CD4-positive, alpha-beta T cell treated with Interleukin-21 for 1 hour (primary cell): ENCODE measurements around the gene NR2F1.
"Not testable (repeated sequence)": the region's sequence is repeated elsewhere in the genome, so short reads cannot be mapped to it uniquely, and the experiment has no call there.

Experiments used
- DNase-seq: peaks from one replicate; pipeline ENCODE4 v3.0.0-alpha.2; 2020

Gene NR2F1

DNA sequence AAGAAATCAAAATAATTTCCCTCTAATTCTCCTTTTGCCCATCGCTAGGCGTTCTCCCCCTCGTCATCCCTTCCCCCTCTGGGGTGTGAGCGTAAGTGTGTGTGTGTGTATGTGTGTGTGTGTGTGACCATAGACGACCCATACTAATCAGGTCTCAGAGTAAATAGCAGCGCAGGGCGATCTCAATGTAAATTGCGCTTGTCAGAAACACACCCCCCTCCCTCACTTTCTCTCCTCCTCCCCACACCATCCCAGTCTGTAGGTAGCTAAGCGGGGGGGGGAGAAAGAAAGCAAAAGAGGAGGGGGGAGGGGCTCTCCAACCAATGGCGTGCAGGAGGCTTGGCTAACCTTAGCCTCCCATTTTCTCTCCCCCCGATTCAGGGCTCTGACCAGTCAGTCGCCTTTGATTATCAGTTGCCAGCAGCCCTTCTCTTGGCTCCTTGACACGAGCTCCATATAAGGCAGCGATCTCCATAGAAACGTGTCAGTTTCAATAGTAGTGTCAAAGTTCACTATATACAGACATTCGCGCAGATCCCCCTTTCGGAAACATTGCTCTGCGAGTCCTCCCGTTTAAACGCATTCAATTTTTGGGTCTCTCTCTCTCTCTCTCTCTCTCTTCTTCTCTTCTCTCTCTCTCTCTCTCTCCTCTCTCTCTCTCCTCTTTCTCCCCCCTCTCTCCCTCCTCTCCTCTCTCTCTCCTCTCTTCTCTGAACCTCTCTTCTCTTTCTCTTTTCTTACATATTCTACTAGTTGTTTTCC lies at the start of gene NR2F1:
NR2F1 (plus strand) TSS at position 546 of the 762 bp plus-strand sequence. CDS start 1,802 bp downstream, outside the sequence.
- no peak for DNase-seq

DNA sequence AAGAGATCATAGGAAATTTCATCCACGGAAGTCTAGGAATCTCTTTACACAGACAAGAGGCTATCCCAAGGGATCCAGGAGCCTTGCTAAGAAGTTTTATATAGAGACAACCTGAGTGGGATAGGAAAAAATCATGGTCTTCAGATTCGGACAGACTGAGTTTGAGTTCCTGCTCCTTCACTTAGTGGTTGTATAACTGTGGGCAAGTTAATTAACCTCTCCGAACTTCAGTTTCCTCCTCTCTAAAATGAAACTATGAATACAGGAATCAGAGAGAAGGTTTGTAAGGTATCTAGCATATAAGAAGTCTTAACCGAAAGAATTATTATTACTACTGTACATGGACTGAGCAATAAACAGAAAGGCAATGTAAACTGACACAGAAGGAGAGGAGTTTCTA lies 37.1 kb upstream of the NR2F1 start:
- no peak for DNase-seq

DNA sequence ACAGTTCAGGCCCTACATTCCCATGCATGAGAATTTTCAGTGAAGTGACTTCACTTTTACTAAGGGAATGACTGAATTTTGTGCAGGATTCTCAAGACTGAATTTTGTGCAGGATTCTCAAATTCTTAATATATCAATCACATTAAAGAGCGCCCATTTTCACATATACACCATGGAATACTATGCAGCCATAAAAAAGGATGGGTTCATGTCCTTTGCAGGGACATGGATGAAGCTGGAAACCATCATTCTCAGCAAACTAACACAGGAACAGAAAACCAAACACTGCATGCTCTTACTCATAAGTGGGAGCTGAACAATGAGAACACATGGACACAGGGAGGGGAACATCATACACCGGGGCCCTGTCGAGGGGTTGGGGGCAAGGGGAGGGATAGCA lies 33.4 kb upstream of the NR2F1 start:
- DNase-seq, result not testable (repeated sequence)

DNA sequence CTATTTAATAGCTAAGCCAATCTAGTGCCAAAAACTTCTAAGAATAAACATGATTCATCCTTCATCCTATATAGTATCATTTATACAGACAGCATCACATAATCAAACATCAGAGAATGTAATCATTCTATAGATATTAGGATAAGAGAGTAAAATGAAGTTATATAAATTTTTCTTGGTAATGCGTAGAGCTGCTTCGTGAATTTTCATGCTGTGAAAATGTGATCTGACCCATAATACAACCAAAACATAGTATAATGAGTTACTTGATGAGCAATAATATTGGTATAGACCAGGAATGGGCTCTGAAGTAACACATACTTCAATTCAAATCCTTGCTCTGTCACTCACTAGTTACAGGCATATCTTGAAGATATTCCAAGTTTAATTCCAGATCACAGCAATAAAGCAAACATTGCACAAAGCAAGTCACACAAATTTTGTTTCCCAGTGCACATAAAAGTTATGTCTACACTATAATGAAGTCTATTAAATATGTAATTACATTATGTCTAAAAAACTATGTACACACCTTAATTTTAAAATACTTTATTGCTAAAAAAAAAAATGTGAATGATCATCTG lies 25.9 kb upstream of the NR2F1 start:
- DNase-seq, result no peak

DNA sequence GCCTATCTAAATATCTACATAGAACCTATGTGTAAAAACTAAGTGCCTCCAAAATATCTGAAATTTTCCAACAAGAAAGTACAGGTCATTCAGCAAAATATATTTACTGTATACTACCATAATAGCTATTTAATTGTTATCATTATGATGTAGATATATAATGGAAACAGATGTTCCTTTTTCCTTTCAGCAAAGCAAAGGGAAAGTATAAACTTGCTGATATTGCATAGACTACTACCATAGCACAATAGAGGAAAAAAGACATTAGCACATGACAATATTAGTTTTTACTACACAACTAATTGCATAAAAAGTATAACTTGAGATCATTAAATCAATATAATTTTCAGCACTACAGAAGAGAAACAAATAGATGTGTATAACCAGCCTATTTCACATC lies 16.9 kb upstream of the NR2F1 start:
- DNase-seq, result no peak

DNA sequence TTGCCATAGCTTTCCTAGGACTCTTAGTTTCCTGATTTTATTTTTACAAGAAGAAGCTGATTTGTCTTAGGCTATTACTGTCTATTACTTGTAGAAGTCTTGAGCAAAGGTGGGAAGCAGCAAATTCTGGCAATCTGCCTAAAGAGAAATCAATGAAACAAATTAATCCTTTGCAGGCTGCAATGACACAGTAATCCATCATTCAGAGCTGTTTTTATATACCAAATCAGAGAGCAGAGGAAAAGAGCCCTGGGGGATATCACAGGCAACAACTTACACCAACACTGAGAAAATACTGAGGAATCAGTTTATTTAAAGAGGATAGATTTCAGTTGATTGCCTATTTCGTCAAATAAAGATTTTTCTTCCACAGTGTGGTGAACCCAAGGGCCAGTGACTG lies 15.6 kb upstream of the NR2F1 start:
- DNase-seq, result no peak

DNA sequence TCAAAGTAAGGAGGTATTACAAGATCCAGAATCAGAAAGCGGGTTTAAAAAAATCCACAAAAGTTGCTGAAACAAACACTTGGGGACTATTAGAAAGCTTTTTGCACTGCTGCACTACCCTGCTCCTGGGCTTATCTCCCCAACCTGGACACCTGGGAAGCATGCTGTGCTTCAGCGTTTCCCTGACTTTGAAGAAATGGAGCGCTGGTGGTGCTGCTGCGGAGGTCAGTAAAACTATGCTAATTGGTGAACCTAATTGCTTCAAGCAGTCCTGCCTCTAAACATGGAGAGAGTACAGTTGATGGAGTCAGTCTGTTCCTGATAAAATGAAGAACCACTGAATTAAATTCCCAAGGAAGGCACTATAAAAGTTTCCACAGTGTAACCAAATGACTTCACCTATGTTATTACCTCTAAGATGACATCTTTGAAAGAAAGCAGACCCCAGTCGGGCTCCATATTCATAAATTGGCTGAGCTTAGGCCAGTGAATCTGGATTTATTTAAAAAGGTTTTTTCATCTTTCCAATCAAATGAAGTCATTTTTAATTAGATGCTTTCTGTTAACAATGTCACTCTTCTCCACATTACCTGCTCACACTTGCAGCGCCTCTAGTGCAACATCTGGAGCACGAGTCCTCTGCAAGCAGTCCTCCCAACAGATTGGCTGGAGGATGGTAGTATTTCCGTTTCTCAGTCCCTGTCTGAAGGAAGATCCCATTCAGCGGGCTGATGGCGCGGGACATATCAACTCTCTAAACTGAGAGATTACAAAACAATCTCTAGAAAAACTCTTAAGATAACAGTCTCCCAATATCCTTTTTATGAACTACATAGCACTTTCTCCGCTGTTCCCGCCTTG lies 13.5 kb upstream of the NR2F1 start:
- no peak for DNase-seq

DNA sequence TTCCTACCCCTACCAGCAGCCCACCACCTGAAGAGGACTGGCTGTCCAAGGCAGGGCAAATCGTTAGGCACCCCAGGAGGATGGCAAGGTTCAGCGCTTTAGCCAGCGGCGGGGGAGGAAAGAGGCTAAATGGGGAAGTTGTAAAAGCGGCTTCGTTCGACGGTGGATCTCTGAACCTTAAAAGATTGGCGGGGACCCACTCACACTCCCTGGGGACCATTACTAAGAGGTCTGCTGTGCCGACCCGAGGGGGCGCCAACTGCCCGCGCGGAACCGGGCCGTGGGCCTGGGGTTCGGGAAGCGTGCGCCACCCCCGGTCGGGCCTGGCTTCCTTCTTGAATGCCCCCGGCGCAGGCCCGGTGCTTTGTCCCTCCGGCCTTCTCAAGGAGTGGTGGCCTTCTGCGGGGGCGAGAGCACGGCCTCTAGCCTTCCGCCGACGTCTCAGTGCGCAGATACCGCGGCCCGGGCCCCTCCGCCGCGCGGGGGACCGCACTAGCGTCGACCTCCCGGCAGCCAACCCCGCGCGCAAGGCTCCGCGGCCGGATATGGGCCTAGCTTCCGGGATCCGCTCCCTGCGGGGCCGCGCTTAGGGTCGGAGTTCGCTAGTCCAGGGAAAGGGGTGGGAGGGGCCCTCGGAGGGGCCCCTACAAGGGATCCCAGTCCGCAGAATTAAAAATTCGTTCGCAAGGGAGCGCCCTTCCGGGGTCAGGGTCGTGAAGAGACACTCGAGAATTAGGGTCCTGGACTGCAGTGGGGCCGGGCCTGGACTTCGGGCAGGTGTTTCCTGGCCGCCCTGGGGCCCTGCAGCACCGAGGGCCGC lies 12.5 kb upstream of the NR2F1 start:
- no peak for DNase-seq

DNA sequence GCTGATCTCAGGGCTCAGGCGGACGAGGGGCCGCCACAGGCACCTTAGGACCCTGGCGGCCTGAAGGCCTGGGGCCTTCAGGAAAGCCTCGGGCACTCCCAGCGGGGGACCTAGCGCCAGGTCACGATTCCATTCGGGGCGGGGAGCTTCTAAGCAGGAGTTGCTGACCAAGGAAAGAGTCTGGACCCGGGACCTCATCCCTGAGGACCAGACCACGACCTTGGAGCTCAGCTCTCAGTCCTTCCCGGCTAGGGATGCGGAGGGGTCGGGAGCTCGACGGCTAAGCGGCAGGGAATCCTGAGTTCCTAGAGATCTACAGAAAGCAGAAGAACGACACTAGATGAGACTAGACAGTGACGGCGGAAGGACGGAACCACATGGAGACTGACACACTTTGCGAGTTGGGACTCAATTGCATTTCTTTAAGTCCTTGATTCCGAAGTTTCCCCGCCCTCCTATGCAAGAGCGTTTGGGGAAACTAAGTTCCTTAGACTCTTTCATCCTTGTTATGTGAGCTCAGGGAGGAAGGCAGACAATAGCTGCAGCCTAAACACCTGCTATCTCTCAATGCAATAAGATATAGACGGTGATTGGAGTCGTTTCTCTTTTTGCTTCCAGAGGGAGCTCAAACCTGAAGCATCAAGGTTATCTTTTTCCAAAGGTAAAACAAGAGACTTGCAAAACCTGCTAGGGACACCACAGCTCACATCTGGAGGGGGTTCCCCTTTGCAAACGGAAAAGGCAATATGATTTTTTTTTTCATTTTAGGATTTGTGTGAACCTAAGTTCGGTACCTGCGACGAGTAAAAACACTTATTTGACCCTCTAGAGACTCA lies 11.7 kb upstream of the NR2F1 start:
- DNase-seq, result no peak

DNA sequence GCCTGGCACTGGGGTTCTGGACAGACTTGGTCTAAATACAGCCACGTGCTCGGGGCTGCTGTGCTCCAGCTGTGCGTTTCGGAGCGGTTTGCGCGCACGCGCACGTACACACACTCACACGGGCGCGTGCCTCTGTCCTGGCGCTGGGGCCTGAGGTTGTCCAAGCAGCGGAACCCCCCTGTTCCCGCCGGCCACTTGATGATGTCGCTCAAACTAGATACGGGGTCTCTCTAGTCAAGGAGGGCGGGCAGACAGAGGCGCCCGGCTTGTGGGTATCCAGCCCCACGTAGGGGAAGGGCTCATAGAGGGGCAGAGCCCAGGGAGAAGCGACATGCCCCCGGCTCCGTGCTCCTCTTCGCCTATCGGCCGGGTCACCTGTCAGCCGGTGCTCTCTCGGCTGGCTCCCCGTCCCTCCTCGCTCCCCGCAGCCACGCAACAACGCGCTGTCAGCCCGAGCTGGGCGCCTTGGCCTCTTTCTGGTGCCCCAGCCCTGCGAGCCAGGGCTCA lies 10.9 kb upstream of the NR2F1 start:
- no peak for DNase-seq

DNA sequence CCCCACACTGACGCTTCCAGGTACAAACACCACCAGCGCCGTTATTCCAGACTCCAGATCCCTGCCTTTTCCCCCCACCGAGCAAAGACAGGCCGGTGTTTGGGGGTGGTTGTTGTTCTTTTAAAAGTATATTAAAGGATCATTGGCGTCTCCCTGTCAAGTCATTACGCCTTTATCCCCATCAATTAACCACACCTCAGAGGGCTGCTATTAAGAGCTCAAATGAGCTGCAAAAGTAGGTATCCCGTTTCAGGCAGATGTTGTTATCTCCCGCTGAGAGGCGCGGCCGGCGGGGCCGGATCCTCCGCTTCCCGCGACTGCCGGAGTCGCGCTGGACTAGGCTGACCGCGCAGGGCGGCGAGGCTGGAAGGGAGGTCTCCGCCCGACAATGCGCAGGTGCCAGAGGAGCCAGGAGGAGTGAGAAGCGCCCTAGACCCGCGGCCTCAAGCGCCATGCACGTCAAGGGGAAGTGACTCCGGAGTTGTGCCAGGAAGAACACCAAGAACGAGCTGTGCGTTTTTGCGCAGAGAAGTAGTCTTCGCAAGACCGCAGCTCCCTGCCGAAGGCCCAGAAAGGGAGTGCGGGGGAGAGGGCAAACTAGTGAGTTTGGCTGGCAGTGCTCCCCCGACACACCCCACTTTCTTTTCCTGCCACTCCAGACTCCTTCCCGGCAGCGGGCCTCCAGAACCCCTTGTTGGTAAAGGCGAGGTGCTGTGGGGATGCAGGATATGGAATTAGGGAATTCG lies 10.2 kb upstream of the NR2F1 start:
- DNase-seq, result no peak

DNA sequence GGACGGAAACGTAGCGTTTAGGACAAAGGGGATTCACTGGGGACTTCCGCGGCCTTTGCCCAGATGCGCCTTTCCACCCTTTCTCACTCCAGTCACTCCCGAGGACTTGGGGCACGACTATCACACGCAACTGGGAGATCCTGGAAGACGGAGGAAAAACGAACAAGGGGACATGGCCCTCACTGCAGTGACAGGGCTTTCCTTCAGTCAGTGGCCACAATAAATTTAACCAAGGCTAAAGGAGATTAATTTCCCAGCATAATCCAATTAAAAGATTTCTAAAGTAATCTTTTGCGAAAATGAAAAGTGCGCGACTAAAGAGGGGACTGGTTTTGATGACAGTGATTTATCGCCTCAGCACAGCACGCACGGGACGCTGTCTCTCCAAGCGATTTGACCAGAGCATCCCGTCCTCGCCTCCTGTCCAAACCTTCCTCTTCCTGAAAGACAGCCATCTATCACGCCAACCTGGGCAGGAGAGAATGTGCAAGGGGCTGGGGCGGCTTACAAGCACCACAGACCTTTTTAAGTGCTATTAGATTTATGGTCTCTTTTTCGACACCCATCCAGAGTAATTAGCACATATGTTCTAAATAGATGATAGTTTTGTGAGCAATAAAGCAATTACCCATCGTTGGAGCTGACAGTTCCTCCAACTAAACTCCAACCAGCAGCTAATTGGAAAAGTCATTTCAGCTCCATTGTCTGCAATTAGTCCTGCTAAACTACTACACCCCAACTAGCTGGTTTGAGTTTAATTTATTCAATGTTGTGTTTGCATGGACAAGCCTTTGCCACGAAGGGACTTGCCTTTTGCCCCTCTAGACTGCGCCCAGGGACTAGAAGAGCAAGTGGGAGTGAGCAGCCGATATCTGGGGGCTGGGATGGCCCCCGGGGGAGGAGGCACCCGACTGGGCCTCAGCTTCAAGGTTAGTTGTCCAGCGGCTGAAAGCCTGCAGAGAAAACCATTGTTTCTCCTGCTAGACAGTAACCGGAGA lies 9.4 kb upstream of the NR2F1 start:
- no peak for DNase-seq

DNA sequence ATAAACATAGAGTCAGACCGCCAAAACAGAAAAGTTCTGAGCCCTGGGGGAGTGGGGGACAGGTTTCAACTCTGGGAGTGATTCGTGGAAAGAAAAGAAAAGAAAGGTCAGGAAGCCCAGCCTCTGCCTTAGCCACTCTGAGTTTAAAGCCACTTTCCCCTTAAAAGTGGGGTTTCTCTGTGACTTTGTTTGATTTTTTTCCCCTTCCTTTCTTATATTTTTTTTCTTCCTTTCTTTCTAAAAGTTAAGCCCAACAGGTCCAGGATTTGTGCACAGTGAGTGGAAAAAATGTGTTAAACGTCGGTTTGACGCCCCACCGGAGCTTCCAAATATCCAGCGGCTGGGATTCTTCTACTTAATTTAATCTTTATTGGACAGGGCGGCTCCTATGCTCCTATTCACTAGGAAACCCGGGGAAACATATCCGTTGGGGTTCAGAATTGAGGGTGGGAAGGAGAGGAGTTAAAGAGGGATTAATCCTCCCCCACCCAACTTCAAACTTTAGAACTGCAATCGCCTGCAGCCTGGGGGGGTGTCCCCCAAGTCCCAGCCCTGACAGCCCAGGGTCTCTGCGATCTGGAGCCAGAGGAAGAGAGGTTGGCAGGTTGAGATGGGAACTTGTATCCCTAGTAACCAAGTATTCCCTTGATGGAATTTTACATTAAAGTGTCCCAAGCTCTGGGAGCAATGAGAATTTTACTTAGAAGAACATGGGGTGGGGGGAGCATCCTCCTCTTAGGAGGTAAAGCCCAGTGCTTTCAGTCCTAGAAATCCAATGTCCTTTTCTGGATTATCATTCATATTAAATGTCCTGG lies 8.3 kb upstream of the NR2F1 start:
- DNase-seq, result no peak

DNA sequence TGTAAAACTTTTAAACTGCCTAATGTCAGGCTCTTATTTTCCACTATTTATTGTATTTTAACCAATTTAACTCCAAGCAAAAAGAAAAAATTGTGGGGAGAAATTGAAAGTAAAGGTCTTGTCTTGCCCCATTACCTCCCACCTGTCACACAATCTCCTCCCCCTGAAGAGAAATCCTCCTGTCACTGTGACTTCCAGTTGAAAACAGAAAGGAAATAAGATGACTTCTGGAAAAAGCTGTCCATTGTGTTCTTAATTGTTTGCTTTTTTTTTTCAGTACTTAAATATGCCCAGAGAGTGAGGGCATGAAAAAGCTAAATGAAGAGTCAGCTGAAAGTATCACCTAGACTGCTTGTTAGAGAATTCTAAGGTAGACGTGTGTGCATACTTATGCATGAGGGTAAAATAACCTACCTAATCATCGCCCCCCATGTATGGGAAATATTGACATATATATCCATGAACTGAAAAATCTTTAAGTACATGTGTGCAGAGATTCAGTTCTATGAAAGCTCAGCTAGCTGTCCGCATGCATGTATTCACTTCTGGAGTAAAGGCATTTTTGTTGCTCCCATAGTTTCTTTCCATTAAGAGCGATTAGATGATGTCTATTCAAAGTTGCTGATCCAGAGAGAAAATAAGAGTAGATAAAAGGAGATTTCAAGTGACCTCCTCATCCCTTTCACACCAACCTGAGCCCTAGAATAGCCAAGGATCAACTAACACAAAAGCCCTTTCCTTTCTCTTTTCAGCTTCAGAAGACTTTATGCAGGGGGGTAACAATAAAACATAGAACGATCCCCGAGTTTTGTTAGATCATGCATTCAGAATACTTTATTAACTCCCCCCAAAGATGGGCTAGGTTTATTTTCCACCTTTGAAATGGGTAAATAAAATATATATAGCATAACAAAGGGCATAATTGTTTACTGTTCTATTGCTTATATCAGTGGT lies 7.3 kb upstream of the NR2F1 start:
- no peak for DNase-seq

DNA sequence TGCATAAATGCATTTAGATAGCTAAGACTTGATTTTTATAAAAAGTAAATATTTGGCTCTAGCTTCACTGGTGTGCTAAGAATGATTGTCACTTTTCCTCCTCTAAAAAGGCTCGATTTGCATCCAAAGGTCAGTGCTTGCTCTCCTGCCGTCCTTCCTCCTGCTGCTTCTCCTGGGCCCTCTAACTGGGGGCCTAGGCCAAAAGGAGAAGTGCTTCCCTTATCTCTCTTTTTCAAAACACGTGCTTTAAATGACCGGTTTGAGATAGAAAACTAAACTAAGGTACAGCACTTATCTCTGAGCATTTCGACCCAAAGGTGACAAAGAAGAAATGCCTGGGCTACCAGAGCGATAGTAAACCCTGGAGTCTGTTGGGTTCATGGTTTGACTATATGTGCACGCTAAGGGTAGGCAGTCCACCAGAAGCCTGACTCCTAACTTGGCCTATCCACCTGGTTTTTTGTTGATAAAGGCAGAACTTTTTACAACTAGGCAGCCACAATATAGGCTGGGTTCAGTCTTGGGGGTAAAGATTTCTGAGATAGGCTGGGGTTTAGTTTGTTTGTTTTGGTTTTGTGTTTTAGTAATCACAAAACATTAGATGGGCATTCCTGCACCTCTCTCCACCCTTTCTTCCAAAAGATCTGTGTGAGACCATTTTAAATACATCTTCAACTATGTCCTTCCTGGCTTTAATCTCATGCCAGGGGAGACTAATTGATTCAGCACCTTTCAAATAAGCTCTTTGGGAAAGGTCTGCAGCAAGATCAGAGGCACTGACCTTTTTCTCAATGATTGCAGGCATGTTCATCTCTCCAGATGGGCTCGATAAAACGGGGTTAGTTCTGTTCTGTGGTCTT lies 5.8 kb upstream of the NR2F1 start:
- no peak for DNase-seq
